ENCODE measurements around the gene OTOP1. TPM values are rescaled to one million over a fixed set of nuclear protein-coding genes. Genes with fewer than 3 reads are reported as not detected.
"Not testable (repeated sequence)": the region's sequence is repeated elsewhere in the genome, so short reads cannot be mapped to it uniquely, and the experiment has no call there.

OTOP1 gene
- total and polyA plus RNA-seq, 5 donors, result not detected

- no peak for ATAC-seq
- Histone ChIP-seq H3K27me3 (ENCODE audit: control insufficient read depth, insufficient read depth) (no peaks in the 10 kb centered on the region), H3K4me1 (ENCODE audit: control insufficient read depth, insufficient read depth, low read length) (no peaks in the 10 kb centered on the region), H3K4me3 (ENCODE audit: low read length) (no peak overlapping the region), H3K9me3 (ENCODE audit: control insufficient read depth, low read length) (no peaks in the 10 kb centered on the region), H3K27ac (ENCODE audit: low read length) (no peak overlapping the region)
- DNase-seq, result no peak
- 90% methylated on average over 3 of the region's 3 CpGs for WGBS
- intact Hi-C loops (cut with DNase I), result no loop called here
Measured at GRCh38 chr4:4195354-4195753, 31.4 kb downstream of the OTOP1 start.

GRCh38 chr4:4188557-4188956 is 38.2 kb downstream of the OTOP1 start:
- H3K27me3 ChIP-seq (ENCODE audit: control insufficient read depth, insufficient read depth); DNase-seq; ATAC-seq; H3K4me1 ChIP-seq (ENCODE audit: control insufficient read depth, insufficient read depth, low read length); H3K27ac ChIP-seq (ENCODE audit: low read length); H3K9me3 ChIP-seq (ENCODE audit: control insufficient read depth, low read length); intact Hi-C loops (cut with DNase I); H3K4me3 ChIP-seq (ENCODE audit: low read length): not testable (repeated sequence)
- WGBS, result 84% methylated on average over 3 of the region's 3 CpGs

GRCh38 chr4:4185528-4185927 is 41.2 kb downstream of the OTOP1 start:
- H3K27me3 ChIP-seq (ENCODE audit: control insufficient read depth, insufficient read depth), result no peaks in the 10 kb centered on the region
- no peaks in the 10 kb centered on the region for H3K9me3 ChIP-seq (ENCODE audit: control insufficient read depth, low read length)
- no peak overlapping the region for H3K27ac ChIP-seq (ENCODE audit: low read length)
- no peak for DNase-seq
- 80% methylated on average over 3 of the region's 3 CpGs for WGBS
- no peaks in the 10 kb centered on the region for H3K4me1 ChIP-seq (ENCODE audit: control insufficient read depth, insufficient read depth, low read length)
- H3K4me3 ChIP-seq (ENCODE audit: low read length), result no peak overlapping the region
- ATAC-seq, result no peak
- intact Hi-C loops (cut with DNase I), result no loop called here

GRCh38 chr4:4182835-4183568 is 43.7 kb downstream of the OTOP1 start:
- no peak for DNase-seq
- Histone ChIP-seq H3K9me3 (ENCODE audit: control insufficient read depth, low read length) (no peaks in the 10 kb centered on the region), H3K4me3 (ENCODE audit: low read length) (no peak overlapping the region), H3K27me3 (ENCODE audit: control insufficient read depth, insufficient read depth) (no peaks in the 10 kb centered on the region), H3K27ac (ENCODE audit: low read length) (no peak overlapping the region), H3K4me1 (ENCODE audit: control insufficient read depth, insufficient read depth, low read length) (no peaks in the 10 kb centered on the region)
- intact Hi-C loops (cut with DNase I), result no loop called here
- ATAC-seq, result no peak
- WGBS, result 39% methylated on average over 19 of the region's 19 CpGs

GRCh38 chr4:4170596-4171150 is 56.1 kb downstream of the OTOP1 start:
- no peak overlapping the region for H3K27ac ChIP-seq (ENCODE audit: low read length)
- WGBS, result 81% methylated on average over 10 of the region's 10 CpGs
- H3K27me3 ChIP-seq (ENCODE audit: control insufficient read depth, insufficient read depth), result no peaks in the 10 kb centered on the region
- DNase-seq, result no peak
- no peak overlapping the region for H3K4me3 ChIP-seq (ENCODE audit: low read length)
- H3K4me1 ChIP-seq (ENCODE audit: control insufficient read depth, insufficient read depth, low read length), result no peaks in the 10 kb centered on the region
- H3K9me3 ChIP-seq (ENCODE audit: control insufficient read depth, low read length), result no peaks in the 10 kb centered on the region
- intact Hi-C loops (cut with DNase I), result no loop called here
- ATAC-seq, result no peak

- ATAC-seq; H3K4me3 ChIP-seq (ENCODE audit: low read length); H3K4me1 ChIP-seq (ENCODE audit: control insufficient read depth, insufficient read depth, low read length); DNase-seq; H3K27ac ChIP-seq (ENCODE audit: low read length); intact Hi-C loops (cut with DNase I); H3K9me3 ChIP-seq (ENCODE audit: control insufficient read depth, low read length); H3K27me3 ChIP-seq (ENCODE audit: control insufficient read depth, insufficient read depth): not testable (repeated sequence)
- WGBS, result 77% methylated on average over 19 of the region's 19 CpGs
Measured at GRCh38 chr4:4167981-4168780, 58.5 kb downstream of the OTOP1 start.

GRCh38 chr4:4166986-4167385 is 59.7 kb downstream of the OTOP1 start:
- H3K27ac ChIP-seq (ENCODE audit: low read length); DNase-seq; intact Hi-C loops (cut with DNase I); ATAC-seq; H3K4me1 ChIP-seq (ENCODE audit: control insufficient read depth, insufficient read depth, low read length); H3K27me3 ChIP-seq (ENCODE audit: control insufficient read depth, insufficient read depth); H3K4me3 ChIP-seq (ENCODE audit: low read length); H3K9me3 ChIP-seq (ENCODE audit: control insufficient read depth, low read length): not testable (repeated sequence)
- 79% methylated on average over 13 of the region's 13 CpGs for WGBS

- intact Hi-C loops (cut with DNase I); H3K27me3 ChIP-seq (ENCODE audit: control insufficient read depth, insufficient read depth); H3K9me3 ChIP-seq (ENCODE audit: control insufficient read depth, low read length); H3K4me1 ChIP-seq (ENCODE audit: control insufficient read depth, insufficient read depth, low read length); H3K27ac ChIP-seq (ENCODE audit: low read length); H3K4me3 ChIP-seq (ENCODE audit: low read length); ATAC-seq; DNase-seq: not testable (repeated sequence)
- 74% methylated on average over 18 of the region's 18 CpGs for WGBS
Measured at GRCh38 chr4:4165701-4166392, 60.9 kb downstream of the OTOP1 start.

GRCh38 chr4:4164532-4165173 is 62.1 kb downstream of the OTOP1 start:
- ATAC-seq; H3K27me3 ChIP-seq (ENCODE audit: control insufficient read depth, insufficient read depth); DNase-seq; H3K4me3 ChIP-seq (ENCODE audit: low read length); H3K9me3 ChIP-seq (ENCODE audit: control insufficient read depth, low read length); H3K27ac ChIP-seq (ENCODE audit: low read length); H3K4me1 ChIP-seq (ENCODE audit: control insufficient read depth, insufficient read depth, low read length); intact Hi-C loops (cut with DNase I): not testable (repeated sequence)
- WGBS, result 89% methylated on average over 18 of the region's 18 CpGs

- H3K4me1 ChIP-seq (ENCODE audit: control insufficient read depth, insufficient read depth, low read length); H3K4me3 ChIP-seq (ENCODE audit: low read length); H3K27ac ChIP-seq (ENCODE audit: low read length); H3K27me3 ChIP-seq (ENCODE audit: control insufficient read depth, insufficient read depth); intact Hi-C loops (cut with DNase I); DNase-seq; H3K9me3 ChIP-seq (ENCODE audit: control insufficient read depth, low read length); ATAC-seq: not testable (repeated sequence)
- WGBS, result 55% methylated on average over 7 of the region's 7 CpGs
Measured at GRCh38 chr4:4162186-4162585, 64.5 kb downstream of the OTOP1 start.
